Measurements from ENCODE around the gene PNMA6A.
"Not testable (repeated sequence)": the region's sequence is repeated elsewhere in the genome, so short reads cannot be mapped to it uniquely, and the experiment has no call there.

PNMA6A gene

GRCh38 chrX:153104959-153105358 is 32.7 kb downstream of the PNMA6A start:
- not testable (repeated sequence) for H3K4me3 Mint-ChIP-seq; ATAC-seq (replicated peaks; ENCODE audit: extremely low read depth, poor library complexity, severe bottlenecking); H3K4me1 Mint-ChIP-seq; DNase-seq (ENCODE audit: low spot score in 2 of 2); H3K9me3 Mint-ChIP-seq; H3K36me3 Mint-ChIP-seq (ENCODE audit: insufficient read depth); H3K27ac Mint-ChIP-seq (ENCODE audit: low read depth); H3K27me3 Mint-ChIP-seq

DNA sequence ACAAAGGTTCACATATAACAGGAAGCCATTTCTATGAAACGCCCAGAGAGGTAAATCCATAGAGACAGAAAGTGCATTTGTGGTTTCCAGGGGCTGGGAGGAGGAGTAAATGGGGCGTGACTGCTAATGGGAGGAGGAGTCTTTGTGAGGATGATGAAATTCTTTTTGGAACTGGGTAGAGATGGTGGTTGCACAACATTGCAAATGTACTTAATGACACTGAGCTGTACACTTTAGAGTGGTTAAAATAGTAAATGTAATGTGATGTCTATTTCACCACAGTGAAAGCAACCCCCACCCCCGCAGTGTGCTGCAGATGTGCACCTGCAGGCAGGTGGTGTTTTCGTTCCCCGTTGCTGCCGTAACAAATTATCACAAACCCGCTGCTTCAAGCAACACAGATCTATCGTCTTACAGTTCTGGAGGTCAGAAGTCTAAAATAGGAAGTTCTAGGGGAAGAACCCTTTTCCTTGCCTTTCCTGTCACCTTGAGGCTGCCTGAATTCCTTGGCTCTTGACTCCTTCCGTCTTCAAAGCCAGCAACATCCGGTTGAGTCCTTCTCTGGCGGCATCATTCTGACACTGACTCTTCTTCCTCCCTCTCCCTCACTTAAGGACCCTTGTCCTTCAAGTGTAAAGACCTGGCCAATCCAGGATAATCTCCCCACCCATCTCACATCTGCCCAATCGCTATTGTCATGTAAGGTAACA is 34.0 kb downstream of the PNMA6A start:
- H3K4me3 Mint-ChIP-seq; ATAC-seq (replicated peaks; ENCODE audit: extremely low read depth, poor library complexity, severe bottlenecking); DNase-seq (ENCODE audit: low spot score in 2 of 2); H3K4me1 Mint-ChIP-seq; H3K27me3 Mint-ChIP-seq; H3K27ac Mint-ChIP-seq (ENCODE audit: low read depth); H3K9me3 Mint-ChIP-seq; H3K36me3 Mint-ChIP-seq (ENCODE audit: insufficient read depth): not testable (repeated sequence)

DNA sequence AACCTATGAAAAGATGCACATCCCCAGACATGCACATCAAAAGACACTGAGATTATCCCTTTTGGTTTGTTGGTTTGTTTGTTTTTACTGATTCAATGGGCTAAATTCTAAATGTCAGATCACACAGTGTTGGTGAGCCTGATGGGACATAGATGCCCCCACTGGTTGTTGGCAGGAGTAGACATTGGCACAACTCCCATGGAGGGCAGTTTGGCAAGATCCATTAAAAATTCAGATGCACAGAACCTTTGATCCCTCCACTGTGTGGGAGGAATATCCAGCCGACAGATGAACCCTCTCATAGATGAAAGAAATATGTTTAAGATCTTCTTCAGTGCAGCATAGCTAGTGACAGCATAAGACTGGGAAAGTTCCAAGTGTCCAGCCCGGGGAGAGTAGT is 38.5 kb downstream of the PNMA6A start:
- DNase-seq (ENCODE audit: low spot score in 2 of 2); H3K4me1 Mint-ChIP-seq; H3K36me3 Mint-ChIP-seq (ENCODE audit: insufficient read depth); H3K27ac Mint-ChIP-seq (ENCODE audit: low read depth); H3K4me3 Mint-ChIP-seq; H3K27me3 Mint-ChIP-seq; H3K9me3 Mint-ChIP-seq; ATAC-seq (replicated peaks; ENCODE audit: extremely low read depth, poor library complexity, severe bottlenecking): not testable (repeated sequence)

DNA sequence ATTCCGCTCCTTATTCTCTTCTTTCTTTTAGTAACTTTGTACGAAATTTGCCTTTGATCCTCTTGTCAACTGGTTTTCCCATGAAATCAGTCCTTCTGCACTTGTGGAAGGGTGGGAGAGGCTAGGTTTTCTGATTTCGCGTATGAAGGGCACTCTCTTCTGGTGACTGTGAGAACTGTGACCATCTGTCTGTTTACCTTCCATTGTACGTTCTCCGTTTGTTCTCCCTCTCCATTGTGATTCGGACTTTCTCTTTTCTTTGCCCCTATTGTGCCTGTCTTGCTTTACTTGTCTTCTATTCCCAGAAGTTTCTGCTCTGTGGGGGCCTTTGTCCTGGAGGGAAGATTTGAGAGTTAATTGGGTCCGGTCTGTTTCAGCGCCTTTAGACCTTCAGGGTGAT is 41.6 kb downstream of the PNMA6A start:
- not testable (repeated sequence) for ATAC-seq (replicated peaks; ENCODE audit: extremely low read depth, poor library complexity, severe bottlenecking); H3K36me3 Mint-ChIP-seq (ENCODE audit: insufficient read depth); DNase-seq (ENCODE audit: low spot score in 2 of 2); H3K27me3 Mint-ChIP-seq; H3K27ac Mint-ChIP-seq (ENCODE audit: low read depth); H3K9me3 Mint-ChIP-seq; H3K4me3 Mint-ChIP-seq; H3K4me1 Mint-ChIP-seq

DNA sequence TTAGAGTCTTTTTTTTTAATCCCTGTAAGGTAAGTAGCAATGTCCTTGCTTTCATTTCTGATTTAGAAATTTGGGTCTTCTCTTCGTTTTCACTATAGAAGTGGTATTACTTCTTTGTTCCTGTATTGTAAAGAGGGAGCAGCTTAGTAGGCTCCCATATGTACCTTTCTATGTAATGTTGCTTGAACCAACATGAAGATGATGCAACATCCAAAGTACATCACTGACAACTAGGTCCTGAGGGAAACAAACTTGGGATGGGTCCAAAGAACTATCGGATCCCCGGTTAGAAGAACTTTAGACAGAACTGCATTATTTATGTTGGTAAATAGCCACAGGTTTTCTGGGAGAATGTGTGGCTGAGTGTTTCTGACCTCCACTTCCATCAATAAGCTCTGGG is 45.5 kb downstream of the PNMA6A start:
- not testable (repeated sequence) for H3K4me1 Mint-ChIP-seq; DNase-seq (ENCODE audit: low spot score in 2 of 2); H3K27ac Mint-ChIP-seq (ENCODE audit: low read depth); H3K27me3 Mint-ChIP-seq; H3K4me3 Mint-ChIP-seq; H3K9me3 Mint-ChIP-seq; ATAC-seq (replicated peaks; ENCODE audit: extremely low read depth, poor library complexity, severe bottlenecking); H3K36me3 Mint-ChIP-seq (ENCODE audit: insufficient read depth)

GRCh38 chrX:153120230-153120629 is 48.0 kb downstream of the PNMA6A start:
- not testable (repeated sequence) for DNase-seq (ENCODE audit: low spot score in 2 of 2); H3K36me3 Mint-ChIP-seq (ENCODE audit: insufficient read depth); H3K27ac Mint-ChIP-seq (ENCODE audit: low read depth); ATAC-seq (replicated peaks; ENCODE audit: extremely low read depth, poor library complexity, severe bottlenecking); H3K4me1 Mint-ChIP-seq; H3K27me3 Mint-ChIP-seq; H3K9me3 Mint-ChIP-seq; H3K4me3 Mint-ChIP-seq

DNA sequence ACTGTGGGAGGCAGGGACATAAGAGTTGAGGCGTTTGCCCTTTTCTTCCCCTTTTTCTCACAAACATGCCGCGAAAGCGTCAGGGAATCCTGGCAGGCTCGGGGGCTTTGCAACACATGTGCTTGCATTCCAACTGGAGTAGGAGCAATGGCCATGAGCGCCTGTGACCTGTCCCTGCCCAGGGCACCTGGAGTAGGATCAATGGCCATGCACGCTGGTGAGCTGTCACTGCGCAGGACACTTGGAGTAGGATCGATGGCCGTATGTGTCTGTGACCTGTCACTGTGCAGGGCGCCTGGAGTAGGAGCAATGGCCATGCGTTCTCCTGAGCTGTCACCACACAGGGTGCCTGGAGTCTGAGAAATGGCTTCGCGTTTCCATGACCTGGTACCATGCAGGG is 51.2 kb downstream of the PNMA6A start:
- not testable (repeated sequence) for H3K36me3 Mint-ChIP-seq (ENCODE audit: insufficient read depth); DNase-seq (ENCODE audit: low spot score in 2 of 2); H3K27me3 Mint-ChIP-seq; H3K4me3 Mint-ChIP-seq; H3K4me1 Mint-ChIP-seq; H3K27ac Mint-ChIP-seq (ENCODE audit: low read depth); H3K9me3 Mint-ChIP-seq; ATAC-seq (replicated peaks; ENCODE audit: extremely low read depth, poor library complexity, severe bottlenecking)
